H9 (cell line): Measurements from ENCODE around the gene BARHL2. TPM values are rescaled to one million over a fixed set of nuclear protein-coding genes. Genes with fewer than 3 reads are reported as not detected.

ENCODE experiments used
- DNase-seq: peaks from one replicate; pipeline ENCODE4 v3.0.0-alpha.2; 2017
- H2AFZ ChIP-seq: one replicate; pipeline ENCODE4 v1.6.1; 2013; ENCODE audit warnings: mild to moderate bottlenecking, low read length, control low read depth, moderate library complexity
- H2AK5ac ChIP-seq: 2 replicates; pipeline ENCODE4 v1.6.1; 2013; ENCODE audit warnings: low read length, control low read depth, mixed read lengths; ENCODE audit not compliant: insufficient read length
- H2BK120ac ChIP-seq: one replicate; pipeline ENCODE4 v1.6.1; 2013; ENCODE audit warnings: low read depth, mild to moderate bottlenecking, low read length, control low read depth, inconsistent platforms; ENCODE audit not compliant: poor library complexity, severe bottlenecking
- H2BK12ac ChIP-seq: 2 replicates; pipeline ENCODE4 v1.6.1; 2013; ENCODE audit warnings: low read length, control low read depth, mixed read lengths, low read depth; ENCODE audit not compliant: insufficient read length
- H2BK15ac ChIP-seq: 2 replicates; pipeline ENCODE4 v1.6.1; 2013; ENCODE audit warnings: low read depth, low read length, control low read depth
- H2BK20ac ChIP-seq: one replicate; pipeline ENCODE4 v1.6.1; 2013; ENCODE audit warnings: low read depth, mild to moderate bottlenecking, low read length, control low read depth, inconsistent platforms; ENCODE audit not compliant: poor library complexity, severe bottlenecking
- H2BK5ac ChIP-seq: 2 replicates; pipeline ENCODE4 v1.6.1; 2013; ENCODE audit warnings: low read length, control low read depth, mixed read lengths; ENCODE audit not compliant: insufficient read length
- H3K14ac ChIP-seq: 2 replicates; pipeline ENCODE4 v1.6.1; 2013; ENCODE audit warnings: low read length, control low read depth; ENCODE audit not compliant: insufficient read depth
- H3K18ac ChIP-seq: 2 replicates; pipeline ENCODE4 v1.6.1; 2013; ENCODE audit warnings: low read depth, mild to moderate bottlenecking, mixed read lengths, low read length, control low read depth; ENCODE audit not compliant: insufficient read length
- H3K23ac ChIP-seq: 2 replicates; pipeline ENCODE4 v1.6.1; 2013; ENCODE audit warnings: low read length, control low read depth, mixed read lengths, low read depth; ENCODE audit not compliant: insufficient read length
- H3K23me2 ChIP-seq: 2 replicates; pipeline ENCODE4 v1.6.1; 2013; ENCODE audit warnings: low read depth, mild to moderate bottlenecking, mixed read lengths, low read length, control low read depth; ENCODE audit not compliant: insufficient read length, poor library complexity, severe bottlenecking
- H3K27ac ChIP-seq: 2 replicates; pipeline ENCODE4 v1.5.1; 2013; ENCODE audit warnings: low read length, control low read depth, mixed read lengths, low read depth; ENCODE audit not compliant: insufficient read length
- H3K27me3 ChIP-seq: 2 replicates; pipeline ENCODE4 v1.6.1; 2013; ENCODE audit warnings: low read length, control low read depth, inconsistent platforms; ENCODE audit not compliant: insufficient read depth
- H3K4ac ChIP-seq: 2 replicates; pipeline ENCODE4 v1.6.1; 2013; ENCODE audit warnings: low read depth, mild to moderate bottlenecking, control low read depth, inconsistent platforms, low read length, moderate library complexity
- H3K4me1 ChIP-seq: 2 replicates; pipeline ENCODE4 v1.6.1; 2013; ENCODE audit warnings: low read length, control low read depth, inconsistent platforms; ENCODE audit not compliant: insufficient read depth
- H3K4me2 ChIP-seq: 2 replicates; pipeline ENCODE4 v1.6.1; 2013; ENCODE audit warnings: low read length, control low read depth, mixed read lengths; ENCODE audit not compliant: insufficient read length, insufficient read depth
- H3K56ac ChIP-seq: 2 replicates; pipeline ENCODE4 v1.6.1; 2013; ENCODE audit warnings: low read depth, mild to moderate bottlenecking, mixed read lengths, low read length, control low read depth; ENCODE audit not compliant: insufficient read length
- H3K79me1 ChIP-seq: 2 replicates; pipeline ENCODE4 v1.6.1; 2013; ENCODE audit warnings: low read depth, mild to moderate bottlenecking, moderate library complexity, low read length, control low read depth, inconsistent platforms; ENCODE audit not compliant: insufficient read depth, poor library complexity, severe bottlenecking
- H3K79me2 ChIP-seq: 2 replicates; pipeline ENCODE4 v1.6.1; 2013; ENCODE audit warnings: low read length, control low read depth, inconsistent platforms; ENCODE audit not compliant: insufficient read depth
- H3K9ac ChIP-seq: 2 replicates; pipeline ENCODE4 v1.6.1; 2013; ENCODE audit warnings: low read length, control low read depth, mixed read lengths; ENCODE audit not compliant: insufficient read length; ENCODE audit errors: extremely low read depth
- H3K9me3 ChIP-seq: one replicate; pipeline ENCODE4 v1.6.1; 2013; ENCODE audit warnings: low read depth, low read length, inconsistent platforms; ENCODE audit not compliant: control insufficient read depth
- H3T11ph ChIP-seq: one replicate; pipeline ENCODE4 v1.6.1; 2013; ENCODE audit warnings: mild to moderate bottlenecking, low read length, control low read depth, inconsistent platforms
- H4K20me1 ChIP-seq: one replicate; pipeline ENCODE4 v1.6.1; 2013; ENCODE audit not compliant: control insufficient read depth, insufficient read length, insufficient read depth
- H4K5ac ChIP-seq: 2 replicates; pipeline ENCODE4 v1.6.1; 2013; ENCODE audit warnings: low read depth, mild to moderate bottlenecking, mixed read lengths, low read length, control low read depth; ENCODE audit not compliant: insufficient read length
- H4K8ac ChIP-seq: replicated peaks from 2 replicates; pipeline ENCODE4 v1.6.1; 2013; ENCODE audit warnings: low read length, control low read depth, mixed read lengths, low read depth; ENCODE audit not compliant: insufficient read length
- H4K91ac ChIP-seq: 2 replicates; pipeline ENCODE4 v1.6.1; 2013; ENCODE audit warnings: low read depth, mild to moderate bottlenecking, moderate library complexity, mixed read lengths, low read length, control low read depth; ENCODE audit not compliant: insufficient read length
- H3K27ac Mint-ChIP-seq, 3 experiments: 2 replicates in 2 of 3; 3 replicates in 1 of 3; pipeline ENCODE4 v1.8.0; 2020 to 2021; ENCODE audit warnings: mixed read lengths in 3 of 3, mild to moderate bottlenecking in 1 of 3, moderate library complexity in 1 of 3
- H3K27me3 Mint-ChIP-seq: 2 replicates; pipeline ENCODE4 v1.8.0; 2021; ENCODE audit warnings: low read depth, mild to moderate bottlenecking, moderate library complexity, mixed read lengths
- H3K36me3 Mint-ChIP-seq, 3 experiments: 2 replicates in 2 of 3; 3 replicates in 1 of 3; pipeline ENCODE4 v1.8.0; 2020 to 2021; ENCODE audit warnings: low read depth in 3 of 3, mixed read lengths in 3 of 3; ENCODE audit not compliant: insufficient read depth in 1 of 3
- H3K4me1 Mint-ChIP-seq, 2 experiments: 2 replicates each; pipeline ENCODE4 v1.8.0; 2020; ENCODE audit warnings: mixed read lengths in 2 of 2
- H3K4me3 Mint-ChIP-seq, 2 experiments: 2 replicates in 1 of 2; 3 replicates in 1 of 2; pipeline ENCODE4 v1.8.0; 2020 to 2021; ENCODE audit warnings: mild to moderate bottlenecking in 2 of 2, mixed read lengths in 2 of 2, moderate library complexity in 1 of 2
- H3K9me3 Mint-ChIP-seq, 2 experiments: 2 replicates in 1 of 2; 3 replicates in 1 of 2; pipeline ENCODE4 v1.8.0; 2020; ENCODE audit warnings: mild to moderate bottlenecking in 2 of 2, mixed read lengths in 2 of 2, moderate library complexity in 1 of 2
- CTCF ChIP-seq: fragments of 200-600 bp; sonication (generic); conservative IDR thresholded peaks from 3 replicates; pipeline ENCODE4 v1.8.0; 2021; ENCODE audit warnings: antibody characterized with exemption, mild to moderate bottlenecking
- WGBS: extraction: QIAGEN DNeasy Blood & Tissue Kit; methylation state at CpG from one replicate; pipeline ENCODE4 v1.1.7; 2013; ENCODE audit warnings: missing lambda C conversion rate, low lambda C conversion rate, mixed read lengths; ENCODE audit not compliant: insufficient read length; ENCODE audit errors: extremely low coverage; 5-methylcytosine and 5-hydroxymethylcytosine counted together
- total RNA-seq: library from RNA; stranded (reverse); gene quantifications from 2 replicates; pipeline ENCODE4 v1.2.1, GENCODE V29; 2021

Gene BARHL2
- total RNA-seq, 1 experiment from 2014 or later: not detected

- Histone ChIP-seq H2AK5ac (no peak overlapping the region), H2BK20ac (no peak overlapping the region), H3K23ac (no peak overlapping the region), H3K18ac (no peak overlapping the region), H3K23me2 (peaks cover 11% of the 10 kb centered on the region), H3K27ac (no peak overlapping the region), H3K79me2 (no peaks in the 10 kb centered on the region), H3K14ac (no peak overlapping the region), H2AFZ (no peak overlapping the region), H3K4me1 (no peaks in the 10 kb centered on the region; the same call in 1 of the 2 replicates), H3K56ac (no peak overlapping the region), H3K27me3 (peaks cover 60% of the 10 kb centered on the region), H3T11ph (no peak overlapping the region), H3K4ac (no peak overlapping the region), H4K91ac (no peak overlapping the region), H2BK15ac (no peak overlapping the region), H3K9me3 (no peaks in the 10 kb centered on the region), H2BK12ac (no peak overlapping the region), H4K5ac (no peak overlapping the region), H3K79me1 (no peaks in the 10 kb centered on the region), H3K9ac (no peak overlapping the region), H4K20me1 (no peaks in the 10 kb centered on the region), H2BK5ac (no peak overlapping the region), H3K4me2 (no peak overlapping the region), H2BK120ac (no peak overlapping the region), H4K8ac (no peak overlapping the region)
- peaks cover 96% of the 10 kb centered on the region for H3K27me3 Mint-ChIP-seq
- H3K27ac Mint-ChIP-seq: no peak overlapping the region
- H3K9me3 Mint-ChIP-seq: peaks cover 0 to 4% of the 10 kb centered on the region in 2 experiments; a peak in 1 of 5 replicates
- no peak overlapping the region for H3K4me3 Mint-ChIP-seq
- no peaks in the 10 kb centered on the region for H3K36me3 Mint-ChIP-seq
- H3K4me1 Mint-ChIP-seq: peaks cover 27 to 33% of the 10 kb centered on the region in 2 experiments
- TF ChIP-seq CTCF: no peak
- WGBS: no CpG with 5 or more reads among the region's 3 CpGs
- DNase-seq: no peak
Observed at GRCh38 chr1:90732136-90732535, 15.0 kb upstream of the BARHL2 start.
